NB4 (cell line): ENCODE results near the gene IPPK.

Experiments used
- CTCF ChIP-seq: IDR thresholded peaks from one replicate; pipeline ENCODE4 v1.5.1; 2012; ENCODE audit warnings: low read depth, low read length
- MYC ChIP-seq: IDR thresholded peaks from 2 replicates; pipeline ENCODE4 v1.6.1; 2011; ENCODE audit warnings: low read depth, low read length
- POLR2A ChIP-seq: IDR thresholded peaks from 2 replicates; pipeline ENCODE4 v1.6.1; 2011; ENCODE audit warnings: mild to moderate bottlenecking; ENCODE audit not compliant: insufficient read length; ENCODE audit errors: extremely low read depth

DNA sequence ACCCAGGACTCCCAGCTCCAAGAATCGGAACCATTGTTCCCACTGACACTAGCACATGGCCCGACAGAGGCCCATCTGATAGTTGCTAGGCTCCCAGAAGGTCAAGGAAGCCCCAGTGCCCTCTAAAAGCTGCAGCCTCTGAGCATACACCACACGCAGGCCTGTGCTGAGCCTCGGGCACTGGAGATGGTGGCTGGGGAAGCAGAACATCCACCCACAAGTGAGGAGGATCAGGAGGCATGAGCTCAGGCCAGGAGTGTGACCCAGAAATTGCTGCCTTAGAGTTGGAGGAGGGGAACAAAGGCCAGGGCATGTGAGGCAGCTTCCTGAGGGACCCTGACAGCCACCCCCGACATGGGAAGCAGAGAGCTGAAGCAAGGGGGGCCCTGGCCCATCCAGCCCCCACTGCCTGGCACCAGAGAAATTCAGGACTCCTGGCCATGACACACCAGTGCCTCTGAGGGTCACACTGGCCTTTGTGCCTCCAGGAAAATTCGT, 21.4 kb downstream of the IPPK start:
- no peak for TF ChIP-seq POLR2A
- no peak for TF ChIP-seq CTCF
- no peak for TF ChIP-seq MYC
